Coronary artery (tissue), 2 donors: ENCODE results near the gene SLC39A2.
"Not testable (repeated sequence)": the region's sequence is repeated elsewhere in the genome, so short reads cannot be mapped to it uniquely, and the experiment has no call there.

Experiments used
- DNase-seq: peaks from one replicate; pipeline ENCODE4 v3.0.0-alpha.2; 2017; ENCODE audit warnings: low spot score
- H3K27ac ChIP-seq, 2 donors: fragments of 200-600 bp; sonication (generic); one replicate each; pipeline ENCODE4 v1.5.1; 2016 to 2019
- H3K4me3 ChIP-seq: fragments of 200-600 bp; sonication (generic); 2 replicates; pipeline ENCODE4 v1.5.1; 2016; ENCODE audit warnings: mild to moderate bottlenecking, moderate library complexity
- CTCF ChIP-seq: fragments of 200-600 bp; sonication (generic); IDR thresholded peaks from one replicate; pipeline ENCODE4 v1.5.1; 2019; ENCODE audit warnings: antibody characterized with exemption

Gene SLC39A2

DNA sequence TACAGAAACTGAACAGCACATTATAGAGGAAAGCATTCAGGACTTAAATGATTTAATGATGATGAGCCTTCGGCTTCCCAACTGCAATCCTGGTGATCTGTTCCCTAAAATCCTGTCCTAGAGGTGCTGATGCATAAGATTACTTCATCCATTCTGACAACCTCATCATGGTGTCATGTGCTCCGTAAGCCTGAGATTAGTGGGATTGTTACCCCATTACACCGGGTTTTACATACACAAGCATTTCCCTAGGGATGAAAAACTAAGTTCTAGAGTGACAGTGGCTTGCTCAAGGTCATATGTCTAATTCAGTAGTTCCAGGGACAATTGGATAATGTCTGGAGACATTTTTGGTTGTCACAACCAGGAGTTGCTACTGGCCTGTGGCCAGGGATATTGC lies 38.1 kb downstream of the SLC39A2 start:
- DNase-seq, result no peak
- Histone ChIP-seq H3K4me3 (no peak overlapping the region), H3K27ac (no peak overlapping the region)
- TF ChIP-seq CTCF, result no peak

GRCh38 chr14:21038441-21039422 lies 39.6 kb downstream of the SLC39A2 start:
- H3K27ac ChIP-seq, result peak overlapping the region; percentile 73 to 89
- peak overlapping the region; percentile 57 for H3K4me3 ChIP-seq
- peak; percentile 86 for DNase-seq
- TF ChIP-seq CTCF, result no peak

DNA sequence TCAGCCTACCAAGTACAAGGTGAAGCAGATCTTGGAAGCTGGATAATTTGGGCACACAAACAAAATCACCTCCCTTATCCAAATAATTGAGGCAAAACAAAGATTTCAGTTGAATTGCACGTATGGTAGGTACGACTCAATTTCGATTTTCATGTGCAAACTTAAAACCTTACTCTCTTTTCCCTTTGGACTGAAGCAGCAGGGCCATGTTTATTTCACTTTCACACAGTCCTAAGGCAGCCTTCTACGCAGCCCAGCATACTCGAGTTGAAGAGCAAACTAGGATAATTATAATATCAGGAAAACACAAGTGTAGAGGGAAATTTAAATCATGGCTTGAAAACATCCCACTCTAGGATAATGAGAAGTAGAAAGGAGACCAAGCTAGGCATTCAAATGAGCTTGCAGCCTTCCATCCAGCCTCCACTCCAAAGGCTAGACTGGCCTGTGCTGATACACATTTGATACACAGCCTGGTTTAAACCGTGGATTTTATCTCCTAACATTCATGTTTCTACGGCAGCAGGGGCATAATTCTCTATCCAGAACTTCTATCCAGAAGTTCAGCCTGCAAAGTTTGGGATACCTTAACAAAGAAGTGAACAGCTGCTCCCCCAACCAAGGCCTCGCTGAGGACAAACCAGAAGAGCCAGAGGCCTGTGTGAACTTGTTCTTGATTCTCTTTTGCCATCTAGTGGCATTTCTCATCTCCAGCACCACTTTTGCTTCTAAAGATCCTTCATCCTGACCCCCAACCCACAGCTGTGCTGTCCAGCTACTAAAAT lies 40.7 kb downstream of the SLC39A2 start:
- peak overlapping the region; percentile 73 to 89 for H3K27ac ChIP-seq
- H3K4me3 ChIP-seq, result peak overlapping the region; percentile 57
- peak; percentile 56 for TF ChIP-seq CTCF
- no peak for DNase-seq

GRCh38 chr14:21040370-21040925 lies 41.4 kb downstream of the SLC39A2 start:
- Histone ChIP-seq H3K27ac (no peak overlapping the region), H3K4me3 (no peak overlapping the region)
- no peak for DNase-seq
- no peak for TF ChIP-seq CTCF

DNA sequence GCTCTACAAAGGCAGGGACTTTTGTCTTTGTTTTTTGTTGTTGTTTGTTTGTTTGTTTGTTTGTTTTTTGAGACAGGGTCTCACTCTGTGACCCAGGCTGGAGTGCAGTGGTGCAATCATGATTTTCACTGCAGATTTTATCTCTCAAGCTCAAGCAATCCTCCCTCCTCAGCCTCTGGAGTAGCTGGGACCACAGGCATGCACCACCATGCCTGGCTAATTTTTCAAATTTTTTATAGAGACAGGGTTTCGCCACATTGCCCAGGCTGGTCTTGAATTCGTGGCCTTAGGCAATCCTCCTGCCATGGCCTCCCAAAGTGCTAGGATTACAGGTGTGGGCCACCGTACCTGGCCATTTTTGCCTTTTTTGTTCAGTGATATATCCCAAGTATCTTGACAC lies 41.8 kb downstream of the SLC39A2 start:
- H3K4me3 ChIP-seq, DNase-seq, H3K27ac ChIP-seq: not testable (repeated sequence)

DNA sequence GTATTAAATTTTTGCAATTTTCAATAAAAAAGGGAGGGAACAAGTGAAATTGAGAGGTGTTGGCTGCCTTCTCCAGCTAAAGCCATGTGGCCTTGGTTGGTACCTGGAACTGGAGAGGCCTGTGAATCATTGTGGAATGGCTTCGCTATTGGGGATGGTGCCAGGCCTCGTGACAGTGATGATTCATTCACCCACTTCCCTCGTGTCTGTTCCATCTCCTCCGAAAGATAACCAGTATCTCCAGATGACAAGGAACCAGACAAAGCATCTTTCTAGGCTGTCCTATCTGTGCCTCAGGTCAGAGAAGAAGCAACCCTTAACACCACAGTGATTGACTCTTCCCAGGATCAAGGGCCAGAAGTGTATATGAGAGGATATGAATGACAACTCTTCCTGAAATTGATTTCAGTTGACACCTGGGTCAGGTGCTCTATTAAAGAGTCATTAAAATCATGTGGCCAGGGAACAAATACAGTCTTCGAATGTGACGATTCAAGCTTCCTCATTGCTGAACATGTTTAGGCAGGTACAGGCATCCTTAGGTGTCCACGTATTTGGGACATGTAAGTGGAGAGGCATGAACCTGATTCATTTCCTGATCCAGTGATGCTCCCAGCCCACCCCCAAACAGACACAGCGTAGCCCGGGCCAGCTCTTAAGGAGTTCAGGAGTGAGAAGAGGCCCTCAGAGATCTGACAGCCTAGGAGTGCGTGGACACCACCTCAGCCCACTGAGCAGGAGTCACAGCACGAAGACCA lies 42.8 kb downstream of the SLC39A2 start, which contains the start of gene RNASE7:
Gene RNASE7 (plus strand): TSS at position 687 of the 758 bp plus-strand sequence. CDS start 631 bp downstream, outside the sequence.
- H3K4me3 ChIP-seq, result no peak within 1 kb of the TSS
- no peak within 1 kb of the TSS for H3K27ac ChIP-seq
- TF ChIP-seq CTCF, result no peak
- DNase-seq, result no peak

- no peak for DNase-seq
- Histone ChIP-seq H3K27ac (no peak overlapping the region), H3K4me3 (no peak overlapping the region)
- TF ChIP-seq CTCF, result no peak
These were observed 43.8 kb downstream of the SLC39A2 start for GRCh38 chr14:21042918-21043317.
